Activated CD8-positive, alpha-beta memory T cell treated with anti-CD3 and anti-CD28 coated beads, Interleukin-2, amount 50 U/mL, for 1 hour (primary cell): ENCODE data around the gene IGSF21.
"Not testable (repeated sequence)": the region's sequence is repeated elsewhere in the genome, so short reads cannot be mapped to it uniquely, and the experiment has no call there.

ENCODE experiments used
- DNase-seq: peaks from one replicate; pipeline ENCODE4 v3.0.0-alpha.2; 2020; ENCODE audit errors: extremely low read depth

The IGSF21 gene

DNA sequence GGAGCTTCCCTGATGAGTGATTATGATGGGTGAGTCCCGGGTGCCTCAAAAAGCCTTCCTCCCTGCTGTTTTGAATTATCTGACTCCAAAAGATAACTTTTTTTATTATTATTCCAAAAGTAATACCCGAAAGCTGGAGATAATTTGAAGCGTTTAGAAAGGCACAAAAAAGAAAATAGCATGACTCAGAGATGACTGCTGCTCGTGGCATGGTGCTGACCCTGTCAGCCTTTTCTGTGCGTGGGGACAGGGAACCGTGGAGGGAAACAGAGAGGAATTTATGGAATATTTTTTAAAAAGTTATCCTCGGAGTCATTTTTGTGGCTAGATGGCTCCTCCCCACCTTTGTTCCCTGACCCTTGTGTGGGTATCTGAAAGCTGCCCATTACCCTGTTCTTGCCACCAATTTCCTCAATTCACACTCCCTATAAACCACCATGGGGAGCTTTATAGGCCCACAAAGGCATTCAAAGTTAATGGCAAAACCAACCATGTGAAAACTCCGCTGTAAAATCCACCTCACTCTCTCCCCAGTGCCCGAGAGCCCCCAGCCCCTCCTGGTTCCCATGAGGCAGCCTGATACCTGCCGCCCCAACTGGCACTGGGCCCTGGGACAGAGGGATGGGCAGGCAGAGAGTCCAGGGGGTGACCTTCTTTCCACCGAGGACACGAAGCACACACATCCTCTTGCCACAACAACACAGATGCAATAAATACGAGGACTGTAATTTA, 37.5 kb downstream of the IGSF21 start:
- no peak for DNase-seq

DNA sequence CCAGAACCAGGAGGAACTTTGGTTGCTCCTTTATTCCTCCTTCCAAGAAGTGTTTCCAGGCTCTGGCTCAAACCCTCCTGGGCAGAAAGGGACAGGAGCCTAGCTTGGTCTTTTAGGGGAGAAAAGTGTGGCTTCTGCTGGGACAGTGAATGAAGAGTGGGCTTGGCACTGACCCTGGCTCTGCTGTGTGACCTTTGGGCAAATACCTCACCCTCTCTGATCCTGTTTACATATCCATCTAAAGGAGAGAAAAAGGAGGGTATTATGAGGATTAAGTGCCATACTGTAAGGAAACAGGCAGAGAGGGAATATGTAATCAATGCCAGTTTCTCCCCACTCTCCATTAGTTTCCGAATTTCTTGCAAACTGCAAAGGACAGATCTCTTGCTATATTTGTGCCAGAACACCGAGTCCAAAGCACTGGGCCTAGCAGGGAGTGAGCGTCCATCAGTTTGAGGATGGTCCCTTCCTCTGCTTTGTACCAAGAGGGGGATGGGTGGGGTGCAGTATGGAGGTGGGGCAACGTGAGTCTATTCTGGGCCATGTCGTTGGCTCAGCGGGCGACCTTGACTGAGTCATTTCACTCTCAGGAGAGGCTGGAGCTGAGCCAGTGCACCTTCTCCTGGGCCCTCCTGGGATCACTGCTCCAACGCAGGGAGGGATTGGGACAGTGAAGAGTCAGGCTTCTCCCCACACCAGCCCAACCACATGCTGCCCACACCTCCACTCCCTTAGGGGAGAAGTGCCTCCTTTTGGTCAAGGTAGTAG, 38.4 kb downstream of the IGSF21 start:
- no peak for DNase-seq

- DNase-seq: no peak
These were observed 39.3 kb downstream of the IGSF21 start for GRCh38 chr1:18146886-18147285.

DNA sequence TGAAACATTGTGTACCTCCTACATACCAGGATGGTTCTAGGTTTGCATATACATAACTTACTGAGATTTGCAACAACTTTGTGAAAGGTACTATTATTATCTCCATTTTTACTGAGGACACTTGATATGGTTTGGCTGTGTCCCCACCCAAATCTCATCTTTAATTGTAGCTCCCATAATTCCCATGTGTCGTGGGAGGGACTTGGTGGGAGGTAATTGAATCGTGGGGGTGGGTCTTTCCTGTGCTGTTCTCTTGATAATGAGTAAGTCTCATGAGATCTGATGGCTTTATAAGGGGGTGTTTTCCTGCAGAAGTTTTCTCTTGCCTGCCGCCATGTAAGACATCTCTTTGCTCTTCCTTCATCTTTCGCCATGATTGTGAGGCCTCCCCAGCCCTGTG, 40.1 kb downstream of the IGSF21 start:
- no peak for DNase-seq

GRCh38 chr1:18148461-18148860, 40.9 kb downstream of the IGSF21 start:
- no peak for DNase-seq

GRCh38 chr1:18149027-18149641, 41.5 kb downstream of the IGSF21 start:
- no peak for DNase-seq

- no peak for DNase-seq
These were observed 44.0 kb downstream of the IGSF21 start for GRCh38 chr1:18151436-18152122.

DNA sequence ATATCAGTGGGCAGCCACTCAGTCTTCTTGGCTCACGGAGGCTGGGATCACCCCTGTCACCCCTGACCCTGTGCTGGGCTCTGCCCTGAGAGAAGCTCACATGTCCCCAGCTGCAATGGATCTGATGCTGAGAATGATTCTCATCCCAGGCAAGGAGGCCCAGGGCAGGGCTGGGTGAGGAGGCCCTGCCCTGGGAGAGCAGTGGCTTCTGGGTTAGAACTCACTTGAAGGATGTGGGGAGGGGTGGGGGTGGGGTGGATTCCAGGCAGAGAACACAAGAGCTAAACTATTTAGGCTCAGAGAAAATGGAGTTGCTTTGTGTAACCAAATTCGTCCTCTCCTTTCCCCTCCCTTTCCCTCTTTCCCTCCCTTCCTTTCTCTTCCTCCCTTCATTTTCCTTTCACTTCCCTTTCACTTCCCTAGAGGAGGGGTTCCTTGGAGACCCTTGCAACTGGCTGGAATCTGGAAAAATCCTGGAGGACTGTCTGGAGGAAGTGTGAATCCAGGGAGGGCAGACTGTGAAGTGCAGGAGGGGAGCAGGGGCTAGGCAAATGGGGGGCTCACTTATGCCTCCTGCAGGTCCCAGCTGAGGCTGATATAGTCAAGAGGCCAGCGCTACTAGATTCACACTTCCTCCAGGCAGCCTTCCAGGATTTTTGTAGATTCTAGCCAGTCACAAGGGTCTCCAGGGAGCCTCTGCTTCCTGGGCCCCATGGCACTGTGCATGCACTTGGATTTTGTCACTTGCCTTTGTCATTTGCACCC, 47.0 kb downstream of the IGSF21 start:
- DNase-seq: no peak

GRCh38 chr1:18155881-18156385, 48.3 kb downstream of the IGSF21 start:
- no peak for DNase-seq

- no peak for DNase-seq
These were observed 49.8 kb downstream of the IGSF21 start for GRCh38 chr1:18157352-18157751.

DNA sequence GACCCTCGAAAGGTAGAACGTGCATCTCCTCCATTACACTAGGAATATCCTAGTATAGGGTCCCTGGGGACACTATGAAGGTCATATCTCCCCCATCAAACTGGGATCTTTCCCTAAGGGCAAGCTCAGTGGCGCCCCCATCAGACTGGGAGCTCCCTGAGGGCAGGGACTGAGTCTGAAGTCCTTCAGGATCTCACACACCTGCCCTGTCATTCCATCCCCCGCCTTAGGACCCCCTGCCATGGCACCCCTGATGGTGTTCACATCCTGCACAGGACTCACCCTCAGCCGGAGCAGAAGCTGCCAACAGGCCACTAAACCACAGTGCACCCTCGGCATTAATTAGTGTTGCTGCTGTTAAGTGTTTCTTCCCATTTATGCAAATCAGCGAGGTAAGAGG, 50.4 kb downstream of the IGSF21 start:
- DNase-seq: no peak

- no peak for DNase-seq
These were observed 51.1 kb downstream of the IGSF21 start for GRCh38 chr1:18158714-18159113.

GRCh38 chr1:18160290-18160942, 52.8 kb downstream of the IGSF21 start:
- no peak for DNase-seq

GRCh38 chr1:18161690-18162089, 54.1 kb downstream of the IGSF21 start:
- no peak for DNase-seq

DNA sequence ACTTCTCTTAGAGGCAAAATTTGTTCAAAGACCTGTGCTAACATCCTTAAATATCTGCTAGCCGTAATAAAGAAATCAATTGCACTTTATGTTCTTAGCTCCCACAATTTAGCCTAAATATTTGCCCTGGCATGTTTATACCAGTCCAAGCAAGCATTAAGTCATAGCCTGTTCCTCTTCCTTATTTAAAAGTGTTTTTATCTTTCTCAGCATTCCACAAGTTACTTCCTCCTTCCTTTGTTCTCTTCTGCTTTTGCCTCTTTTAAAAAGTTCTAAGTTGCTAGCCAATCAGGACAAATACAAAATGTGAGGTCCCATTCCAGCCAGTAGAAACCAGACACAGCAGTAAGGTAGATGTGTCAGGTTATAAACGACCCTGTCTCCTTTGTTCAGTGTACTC, 58.0 kb downstream of the IGSF21 start:
- DNase-seq: not testable (repeated sequence)

DNA sequence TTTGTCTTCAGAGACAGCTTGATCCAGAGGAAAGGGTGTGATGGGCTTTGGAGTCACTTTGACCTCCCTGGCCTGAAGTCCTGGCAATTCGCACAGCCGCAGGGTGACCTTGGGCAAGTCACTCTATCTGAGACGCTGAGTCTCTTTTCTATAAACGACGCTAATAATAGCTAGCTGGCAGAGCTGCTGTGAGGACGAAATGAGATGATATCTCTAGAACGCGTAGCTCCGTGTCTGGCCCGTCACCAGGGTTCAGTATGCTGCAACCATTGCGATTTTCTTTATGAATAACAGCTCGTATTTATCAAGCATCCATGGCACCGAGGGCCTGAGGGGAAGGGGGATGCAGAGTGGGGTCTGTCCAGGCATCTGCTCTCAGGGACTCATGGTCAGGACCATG, 58.7 kb downstream of the IGSF21 start:
- DNase-seq: no peak

- no peak for DNase-seq
These were observed 59.3 kb downstream of the IGSF21 start for GRCh38 chr1:18166929-18167328.

- no peak for DNase-seq
These were observed 62.8 kb downstream of the IGSF21 start for GRCh38 chr1:18170444-18170843.

- no peak for DNase-seq
These were observed 66.4 kb downstream of the IGSF21 start for GRCh38 chr1:18174037-18174436.

DNA sequence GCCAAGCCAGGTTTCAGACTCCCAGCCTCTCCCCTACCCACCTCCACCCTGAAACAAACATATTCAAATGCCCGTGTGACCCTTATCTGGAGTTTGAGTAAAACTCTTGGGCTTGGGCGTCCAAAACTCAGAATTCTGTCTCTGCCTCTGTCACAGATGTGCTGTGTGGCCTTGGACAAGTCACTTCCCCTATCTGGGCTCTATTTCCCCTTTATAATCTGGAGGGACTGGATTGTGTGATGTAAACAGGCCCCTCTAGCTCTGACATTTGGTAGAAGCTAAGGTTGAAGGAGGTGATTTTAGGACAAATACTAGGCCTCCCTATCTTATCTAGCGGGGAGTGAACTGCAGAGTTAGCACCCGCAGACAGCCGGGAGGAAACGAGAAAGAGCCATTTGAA, 67.5 kb downstream of the IGSF21 start:
- no peak for DNase-seq
